HUES6 (cell line): ENCODE data around the gene PAH.

Experiments
- H3K27ac ChIP-seq: 2 replicates; pipeline ENCODE4 v1.7.0; 2013; ENCODE audit warnings: low read depth, mild to moderate bottlenecking, low read length, inconsistent platforms
- H3K27me3 ChIP-seq: 2 replicates; pipeline ENCODE4 v1.6.1; 2013; ENCODE audit warnings: low read length; ENCODE audit not compliant: control insufficient read depth, insufficient read depth
- H3K36me3 ChIP-seq: 2 replicates; pipeline ENCODE4 v1.6.1; 2013; ENCODE audit warnings: low read length; ENCODE audit not compliant: control insufficient read depth, insufficient read depth
- H3K4me1 ChIP-seq: 2 replicates; pipeline ENCODE4 v1.6.1; 2013; ENCODE audit warnings: low read length; ENCODE audit not compliant: control insufficient read depth, insufficient read depth
- H3K4me3 ChIP-seq: 2 replicates; pipeline ENCODE4 v1.5.1; 2013; ENCODE audit warnings: low read depth, low read length
- H3K9ac ChIP-seq: one replicate; pipeline ENCODE4 v1.6.1; 2013; ENCODE audit warnings: mild to moderate bottlenecking, low read length
- H3K9me3 ChIP-seq: 2 replicates; pipeline ENCODE4 v1.6.1; 2013; ENCODE audit warnings: low read depth, low read length; ENCODE audit not compliant: control insufficient read depth, insufficient read depth

PAH gene

DNA sequence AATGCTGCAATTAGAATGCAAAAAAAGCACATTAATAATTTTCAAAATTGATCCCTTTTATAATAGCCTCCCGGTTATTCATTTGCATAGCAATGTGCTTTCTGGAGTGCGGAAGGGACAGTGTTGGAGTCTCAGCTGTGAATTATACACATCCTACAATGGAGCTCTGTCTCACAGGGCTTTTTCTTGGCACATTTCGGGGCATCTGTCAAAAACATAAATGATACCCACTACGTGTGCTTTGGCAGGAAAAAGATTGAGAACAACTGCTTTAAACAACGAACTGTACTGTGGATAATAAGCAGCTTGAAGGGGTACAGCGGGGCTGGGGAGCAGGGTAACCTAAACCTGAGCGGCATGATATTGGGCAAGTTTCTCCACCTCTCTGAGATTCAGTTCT is 123.1 kb downstream of the PAH start:
- Histone ChIP-seq H3K9ac (no peak overlapping the region), H3K27me3 (no peaks in the 10 kb centered on the region), H3K36me3 (no peaks in the 10 kb centered on the region), H3K4me3 (no peak overlapping the region), H3K4me1 (no peaks in the 10 kb centered on the region), H3K9me3 (no peaks in the 10 kb centered on the region), H3K27ac (no peak overlapping the region)
